IMR-90 (cell line): ENCODE measurements around the gene PKD1. TPM values are rescaled to one million over a fixed set of nuclear protein-coding genes. Genes with fewer than 3 reads are reported as not detected.

Source experiments
- ATAC-seq: fragments of 200-7000 bp; cut with Tn5 transposase; 2 replicates; pipeline ENCODE4 v1.9.1; 2020; ENCODE audit warnings: low read depth, mild to moderate bottlenecking, moderate library complexity
- BruUV-seq: library from RNA; stranded (reverse); fragments of 400-500 nt; replicated peaks from 2 replicates; lab custom pipeline; 2021; lab: Mats Ljungman, UMichigan
- CTCF ChIA-PET: fragments of 300-600 bp; formaldehyde crosslinking; extraction: SDS; loops from one replicate; lab custom pipeline; 2021; ENCODE audit warnings: antibody characterized with exemption; lab: Yijun Ruan, JAX
- POLR2A ChIA-PET: fragments of 300-600 bp; sonication (Branson Sonifier 250); formaldehyde crosslinking; loops from one replicate; lab custom pipeline; 2022; ENCODE audit warnings: antibody characterized with exemption; ENCODE audit not compliant: unreplicated experiment; lab: Charles Lee
- DNase-seq: peaks from one replicate; pipeline ENCODE4 v3.0.0; 2013
- H2AFZ ChIP-seq: replicated peaks from 2 replicates; pipeline ENCODE3; 2013; ENCODE audit warnings: low read length, mild to moderate bottlenecking; ENCODE audit not compliant: poor library complexity
- H2AK5ac ChIP-seq: 2 replicates; pipeline ENCODE4 v1.6.1; 2013; ENCODE audit warnings: low read depth, low read length, inconsistent platforms
- H2AK9ac ChIP-seq: replicated peaks from 2 replicates; pipeline ENCODE3; 2013; ENCODE audit warnings: mild to moderate bottlenecking, low read depth, low read length, moderate library complexity; ENCODE audit not compliant: poor library complexity
- H2BK120ac ChIP-seq: 2 replicates; pipeline ENCODE4 v1.6.1; 2013; ENCODE audit warnings: low read depth, low read length, inconsistent platforms
- H2BK15ac ChIP-seq: 3 replicates; pipeline ENCODE4 v1.6.1; 2013; ENCODE audit warnings: low read depth, low read length, inconsistent platforms
- H2BK20ac ChIP-seq: 2 replicates; pipeline ENCODE4 v1.6.1; 2013; ENCODE audit warnings: low read depth, mild to moderate bottlenecking, inconsistent platforms, low read length, moderate library complexity
- H2BK5ac ChIP-seq: 2 replicates; pipeline ENCODE4 v1.6.1; 2013; ENCODE audit warnings: mild to moderate bottlenecking, low read depth, low read length, inconsistent platforms; ENCODE audit not compliant: poor library complexity, severe bottlenecking
- H3K14ac ChIP-seq: replicated peaks from 2 replicates; pipeline ENCODE4 v1.6.1; 2013; ENCODE audit warnings: low read depth, low read length, inconsistent platforms
- H3K18ac ChIP-seq: 2 replicates; pipeline ENCODE4 v1.6.1; 2013; ENCODE audit warnings: low read depth, low read length, control low read depth
- H3K23ac ChIP-seq: 2 replicates; pipeline ENCODE4 v1.6.1; 2013; ENCODE audit warnings: low read depth, low read length, inconsistent platforms
- H3K27ac ChIP-seq: 2 replicates; pipeline ENCODE4 v1.5.1; 2013; ENCODE audit warnings: mild to moderate bottlenecking, control low read depth, low read length; ENCODE audit not compliant: insufficient read depth
- H3K27me3 ChIP-seq: 2 replicates; pipeline ENCODE4 v1.6.1; 2013; ENCODE audit warnings: low read length; ENCODE audit not compliant: control insufficient read depth, insufficient read depth
- H3K36me3 ChIP-seq: 2 replicates; pipeline ENCODE4 v1.6.1; 2013; ENCODE audit warnings: low read length, mixed read lengths; ENCODE audit not compliant: control insufficient read depth, insufficient read depth
- H3K4ac ChIP-seq: 2 replicates; pipeline ENCODE4 v1.6.1; 2013; ENCODE audit warnings: low read depth, low read length, inconsistent platforms
- H3K4me1 ChIP-seq: 2 replicates; pipeline ENCODE4 v1.6.1; 2013; ENCODE audit warnings: low read length, mixed read lengths; ENCODE audit not compliant: control insufficient read depth, insufficient read depth
- H3K4me2 ChIP-seq: 2 replicates; pipeline ENCODE4 v1.6.1; 2013; ENCODE audit warnings: low read depth, mild to moderate bottlenecking, control low read depth, low read length, moderate library complexity
- H3K4me3 ChIP-seq: 2 replicates; pipeline ENCODE4 v1.5.1; 2013; ENCODE audit warnings: low read depth, mild to moderate bottlenecking, control low read depth, low read length, moderate library complexity; ENCODE audit not compliant: insufficient read depth
- H3K56ac ChIP-seq: 2 replicates; pipeline ENCODE4 v1.6.1; 2013; ENCODE audit warnings: low read length, inconsistent platforms; ENCODE audit not compliant: insufficient read depth; ENCODE audit errors: extremely low read depth
- H3K79me1 ChIP-seq, 2 experiments: 2 replicates each; pipeline ENCODE4 v1.6.1; 2013; ENCODE audit warnings: low read length in 2 of 2, inconsistent platforms in 1 of 2, low read depth in 1 of 2
- H3K9ac ChIP-seq: 2 replicates; pipeline ENCODE4 v1.6.1; 2013; ENCODE audit warnings: low read depth, low read length, control low read depth
- H3K9me1 ChIP-seq: 2 replicates; pipeline ENCODE4 v1.6.1; 2013; ENCODE audit warnings: low read length, inconsistent platforms; ENCODE audit not compliant: insufficient read depth
- H3K9me3 ChIP-seq: 2 replicates; pipeline ENCODE4 v1.6.1; 2013; ENCODE audit warnings: low read length; ENCODE audit not compliant: control insufficient read depth, insufficient read depth
- H4K20me1 ChIP-seq: 2 replicates; pipeline ENCODE4 v1.6.1; 2013; ENCODE audit warnings: low read length, inconsistent platforms; ENCODE audit not compliant: insufficient read depth
- H4K5ac ChIP-seq: 2 replicates; pipeline ENCODE4 v1.6.1; 2013; ENCODE audit warnings: mild to moderate bottlenecking, low read depth, low read length, control low read depth
- H4K8ac ChIP-seq, 2 experiments: 2 replicates each; pipeline ENCODE4 v1.6.1; 2013; ENCODE audit warnings: low read depth in 2 of 2, low read length in 2 of 2, control low read depth in 1 of 2, inconsistent platforms in 1 of 2
- H4K91ac ChIP-seq: 2 replicates; pipeline ENCODE4 v1.6.1; 2013; ENCODE audit warnings: low read depth, low read length, inconsistent platforms; ENCODE audit not compliant: insufficient read depth
- BHLHE40 ChIP-seq: fragments of 150-350 bp; IDR thresholded peaks from 2 replicates; pipeline ENCODE4 v1.6.1; 2016; ENCODE audit warnings: mild to moderate bottlenecking, low read depth, low read length
- CEBPB ChIP-seq: IDR thresholded peaks from 2 replicates; pipeline ENCODE4 v1.6.1; 2012; ENCODE audit warnings: low read depth, low read length, improper control_type of control experiment
- CHD1 ChIP-seq: IDR thresholded peaks from 2 replicates; pipeline ENCODE4 v1.6.1; 2012; ENCODE audit warnings: low read depth, low read length, improper control_type of control experiment
- FOS ChIP-seq: fragments of 150-350 bp; IDR thresholded peaks from 2 replicates; pipeline ENCODE4 v1.6.1; 2016; ENCODE audit warnings: low read depth, low read length
- MAFK ChIP-seq: IDR thresholded peaks from 2 replicates; pipeline ENCODE4 v1.6.1; 2012; ENCODE audit warnings: low read depth, low read length, improper control_type of control experiment
- MAZ ChIP-seq: IDR thresholded peaks from 2 replicates; pipeline ENCODE4 v1.6.1; 2012; ENCODE audit warnings: low read depth, mild to moderate bottlenecking, low read length, improper control_type of control experiment, moderate library complexity, borderline replicate concordance
- NFE2L2 ChIP-seq: fragments of 150-350 bp; IDR thresholded peaks from 2 replicates; pipeline ENCODE4 v1.6.1; 2016; ENCODE audit warnings: low read depth, mild to moderate bottlenecking, low read length
- POLR2A ChIP-seq: IDR thresholded peaks from 2 replicates; pipeline ENCODE4 v1.6.1; 2012; ENCODE audit warnings: mild to moderate bottlenecking, low read depth, low read length
- RAD21 ChIP-seq: IDR thresholded peaks from 2 replicates; pipeline ENCODE4 v1.6.1; 2012; ENCODE audit warnings: low read length, improper control_type of control experiment
- RCOR1 ChIP-seq: IDR thresholded peaks from 2 replicates; pipeline ENCODE4 v1.6.1; 2012; ENCODE audit warnings: mild to moderate bottlenecking, low read length, improper control_type of control experiment; ENCODE audit not compliant: insufficient replicate concordance
- RFX5 ChIP-seq: IDR thresholded peaks from 2 replicates; pipeline ENCODE4 v1.8.0; 2012; ENCODE audit warnings: low read depth, mild to moderate bottlenecking, low read length, moderate library complexity
- SMC3 ChIP-seq: fragments of 150-350 bp; IDR thresholded peaks from 2 replicates; pipeline ENCODE4 v1.6.1; 2016; ENCODE audit warnings: low read depth, mild to moderate bottlenecking, antibody characterized with exemption, low read length, moderate library complexity
- USF2 ChIP-seq: fragments of 150-350 bp; IDR thresholded peaks from 2 replicates; pipeline ENCODE4 v1.6.1; 2017; ENCODE audit warnings: mild to moderate bottlenecking, antibody characterized with exemption, low read length, low read depth
- WGBS, 2 experiments: methylation state at CpG; one replicate each; pipeline versions ENCODE4 v1.1.5 to v1.1.7; 2013; ENCODE audit warnings: missing lambda C conversion rate in 2 of 2; ENCODE audit not compliant: insufficient read length in 1 of 2; ENCODE audit errors: extremely low coverage in 2 of 2; 5-methylcytosine and 5-hydroxymethylcytosine counted together
- dilution Hi-C: fragments of 300-500 bp; cut with HindIII; formaldehyde crosslinking; loops from one replicate; pipeline ENCODE4 v1.14.3; 2018; ENCODE audit warnings: low sequenced_read_pairs; ENCODE audit not compliant: unreplicated experiment
- in situ Hi-C: fragments of 300-500 bp; cut with MboI; formaldehyde crosslinking; loops from 3 replicates; pipeline ENCODE4 v1.14.3; 2019; ENCODE audit warnings: low sequenced_read_pairs, inconsistent platforms, mixed read lengths
- intact Hi-C: fragments of 100-400 bp; cut with micrococcal nuclease; formaldehyde crosslinking; loops from 2 replicates; pipeline ENCODE4 v1.10.0; 2022
- polyA plus RNA-seq, 3 experiments: library from polyadenylated mRNA; depleted of rRNA; stranded (reverse); fragments of >200 nt; gene quantifications; 2 replicates each; pipeline ENCODE4 v1.2.3, GENCODE V29; 2012; ENCODE audit warnings: low replicate concordance in 1 of 3
- total RNA-seq: library from RNA; depleted of rRNA; stranded (reverse); fragments of >200 nt; gene quantifications from 2 replicates; pipeline ENCODE4 v1.2.3, GENCODE V29; 2012
- TF ChIP-seq, protein P1 (sequence below): fragments of 150-350 bp; IDR thresholded peaks from 2 replicates; pipeline ENCODE4 v1.6.1; 2016; ENCODE audit warnings: low read depth, mild to moderate bottlenecking, low read length, moderate library complexity, borderline replicate concordance
- TF ChIP-seq, protein P2 (sequence below): conservative IDR thresholded peaks from 2 replicates; pipeline ENCODE4 v1.5.1; 2012; ENCODE audit warnings: mild to moderate bottlenecking, low read depth, low read length, improper control_type of control experiment

PKD1 gene
- total and polyA plus RNA-seq, 2 of the 4 experiments (the other 2 are of a cell fraction): 7.9 to 97.3 TPM

GRCh38 chr16:2087748-2088631 lies 47.7 kb downstream of the PKD1 start:
- no peak overlapping the region for H3K9ac ChIP-seq
- dilution Hi-C loops: no loop called here
- H2BK5ac ChIP-seq: no peak overlapping the region
- no peak overlapping the region for H2AFZ ChIP-seq
- DNase-seq: no peak
- no peak overlapping the region for H3K27ac ChIP-seq
- ATAC-seq: no peak
- H3K23ac ChIP-seq: no peak overlapping the region
- no peak overlapping the region for H3K14ac ChIP-seq
- no peak overlapping the region for H3K18ac ChIP-seq
- peaks cover 21% of the 10 kb centered on the region for H4K20me1 ChIP-seq
- no peak overlapping the region for H3K4me3 ChIP-seq
- no peak overlapping the region for H4K5ac ChIP-seq
- H3K79me1 ChIP-seq: peaks cover 0 to 8% of the 10 kb centered on the region in 2 experiments; a peak in 1 of 4 replicates
- TSS peak; percentile 55 for BruUV-seq
- H3K36me3 ChIP-seq: peaks cover 90% of the 10 kb centered on the region
- no peaks in the 10 kb centered on the region for H3K4me1 ChIP-seq
- POLR2A ChIA-PET: no interaction called here
- CTCF ChIA-PET: no interaction called here
- no peak overlapping the region for H4K8ac ChIP-seq
- H4K91ac ChIP-seq: no peak overlapping the region
- H3K56ac ChIP-seq: no peak overlapping the region
- no peak overlapping the region for H2BK15ac ChIP-seq
- no peak overlapping the region for H2AK5ac ChIP-seq
- H2AK9ac ChIP-seq: peak overlapping the region; percentile 28
- no peak overlapping the region for H2BK120ac ChIP-seq
- H3K9me3 ChIP-seq: no peaks in the 10 kb centered on the region
- no peak overlapping the region for H3K4ac ChIP-seq
- H3K4me2 ChIP-seq: no peak overlapping the region
- 90% methylated on average over 21 of the region's 41 CpGs; no CpG with 5 or more reads in 1 of the 2 experiments for WGBS, 2 experiments
- H3K9me1 ChIP-seq: no peaks in the 10 kb centered on the region
- H3K27me3 ChIP-seq: no peaks in the 10 kb centered on the region
- intact Hi-C loops: no loop called here
- in situ Hi-C loops: no loop called here
- H2BK20ac ChIP-seq: no peak overlapping the region
- TF ChIP-seq RCOR1 (no peak), POLR2A (no peak), FOS (no peak), MAFK (no peak), CHD1 (no peak), NFE2L2 (no peak), BHLHE40 (no peak), RAD21 (no peak), CEBPB (no peak), SMC3 (no peak), USF2 (no peak), RFX5 (no peak), MAZ (no peak)
- TF ChIP-seq, protein P1, sequence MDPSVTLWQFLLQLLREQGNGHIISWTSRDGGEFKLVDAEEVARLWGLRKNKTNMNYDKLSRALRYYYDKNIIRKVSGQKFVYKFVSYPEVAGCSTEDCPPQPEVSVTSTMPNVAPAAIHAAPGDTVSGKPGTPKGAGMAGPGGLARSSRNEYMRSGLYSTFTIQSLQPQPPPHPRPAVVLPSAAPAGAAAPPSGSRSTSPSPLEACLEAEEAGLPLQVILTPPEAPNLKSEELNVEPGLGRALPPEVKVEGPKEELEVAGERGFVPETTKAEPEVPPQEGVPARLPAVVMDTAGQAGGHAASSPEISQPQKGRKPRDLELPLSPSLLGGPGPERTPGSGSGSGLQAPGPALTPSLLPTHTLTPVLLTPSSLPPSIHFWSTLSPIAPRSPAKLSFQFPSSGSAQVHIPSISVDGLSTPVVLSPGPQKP: no peak
- TF ChIP-seq, protein P2, sequence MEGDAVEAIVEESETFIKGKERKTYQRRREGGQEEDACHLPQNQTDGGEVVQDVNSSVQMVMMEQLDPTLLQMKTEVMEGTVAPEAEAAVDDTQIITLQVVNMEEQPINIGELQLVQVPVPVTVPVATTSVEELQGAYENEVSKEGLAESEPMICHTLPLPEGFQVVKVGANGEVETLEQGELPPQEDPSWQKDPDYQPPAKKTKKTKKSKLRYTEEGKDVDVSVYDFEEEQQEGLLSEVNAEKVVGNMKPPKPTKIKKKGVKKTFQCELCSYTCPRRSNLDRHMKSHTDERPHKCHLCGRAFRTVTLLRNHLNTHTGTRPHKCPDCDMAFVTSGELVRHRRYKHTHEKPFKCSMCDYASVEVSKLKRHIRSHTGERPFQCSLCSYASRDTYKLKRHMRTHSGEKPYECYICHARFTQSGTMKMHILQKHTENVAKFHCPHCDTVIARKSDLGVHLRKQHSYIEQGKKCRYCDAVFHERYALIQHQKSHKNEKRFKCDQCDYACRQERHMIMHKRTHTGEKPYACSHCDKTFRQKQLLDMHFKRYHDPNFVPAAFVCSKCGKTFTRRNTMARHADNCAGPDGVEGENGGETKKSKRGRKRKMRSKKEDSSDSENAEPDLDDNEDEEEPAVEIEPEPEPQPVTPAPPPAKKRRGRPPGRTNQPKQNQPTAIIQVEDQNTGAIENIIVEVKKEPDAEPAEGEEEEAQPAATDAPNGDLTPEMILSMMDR: no peak
